Stomach (tissue), 9 donors: ENCODE measurements around the gene ZFHX3. TPM values are rescaled to one million over a fixed set of nuclear protein-coding genes. Genes with fewer than 3 reads are reported as not detected.

Source experiments
- DNase-seq, 2 donors: peaks; one replicate each; pipeline versions ENCODE4 v3.0.0 to v3.0.0-alpha.2; 2013 to 2019
- H3K27ac ChIP-seq, 5 donors: fragments of 200-600 bp in 4 of 5; sonication (generic) in 4 of 5; one replicate each; pipeline ENCODE4 v1.5.1; 2013 to 2019; ENCODE audit warnings: mild to moderate bottlenecking in 1 of 5, moderate library complexity in 1 of 5
- H3K27me3 ChIP-seq, 3 donors: fragments of 200-600 bp; sonication (generic); one replicate each; pipeline ENCODE4 v1.5.1; 2017 to 2019; ENCODE audit warnings: mixed run types in 1 of 3
- H3K36me3 ChIP-seq, 4 donors: fragments of 200-600 bp; sonication (generic); 1 replicate in 3 of 4; 2 replicates in 1 of 4; pipeline ENCODE4 v1.5.1; 2016 to 2019
- H3K4me1 ChIP-seq, 4 donors: fragments of 200-600 bp; sonication (generic); one replicate each; pipeline ENCODE4 v1.5.1; 2016 to 2019
- H3K4me3 ChIP-seq, 4 donors: fragments of 200-600 bp; sonication (generic) in 3 of 4; one replicate each; pipeline ENCODE4 v1.5.1; 2016 to 2019; ENCODE audit warnings: mild to moderate bottlenecking in 1 of 4
- H3K9me3 ChIP-seq, 4 donors: fragments of 200-600 bp; sonication (generic); one replicate each; pipeline ENCODE4 v1.5.1; 2016 to 2019
- CTCF ChIP-seq, 7 experiments: fragments of 450-650 bp in 4 of 7; fragments of 200-600 bp in 3 of 7; sonication (generic) in 3 of 7; IDR thresholded peaks; one replicate each; pipeline ENCODE4 v1.5.1; 2016 to 2019; ENCODE audit warnings: antibody characterized with exemption in 7 of 7, control low read depth in 2 of 7, mild to moderate bottlenecking in 1 of 7
- EP300 ChIP-seq: sonication (generic); formaldehyde crosslinking; IDR thresholded peaks from one replicate; pipeline ENCODE4 v1.6.1; 2017; ENCODE audit warnings: antibody characterized with exemption
- POLR2A ChIP-seq, 4 donors: fragments of 450-650 bp; IDR thresholded peaks; one replicate each; pipeline ENCODE4 v1.6.1; 2016; ENCODE audit warnings: antibody characterized with exemption in 4 of 4, control low read depth in 2 of 4, mild to moderate bottlenecking in 1 of 4, moderate library complexity in 1 of 4
- POLR2AphosphoS5 ChIP-seq, 3 donors: sonication (generic); formaldehyde crosslinking; IDR thresholded peaks; one replicate each; pipeline ENCODE4 v1.6.1; 2016; ENCODE audit warnings: antibody characterized with exemption in 3 of 3
- WGBS, 5 donors: extraction: QIAGEN DNeasy Blood & Tissue Kit in 3 of 5; methylation state at CpG; one replicate each; pipeline versions ENCODE4 v1.1.5 to v1.1.7; 2013 to 2018; 5-methylcytosine and 5-hydroxymethylcytosine counted together
- intact Hi-C: fragments of 100-400 bp; cut with DNase I; formaldehyde crosslinking; loops from one replicate; pipeline ENCODE4 v1.15.1; 2023; ENCODE audit warnings: low total_unique reads
- polyA plus RNA-seq, 3 donors: library from polyadenylated mRNA; stranded (reverse); fragments of 200-250 nt; gene quantifications; one replicate each; pipeline ENCODE4 v1.2.3, GENCODE V29; 2013
- total RNA-seq, 5 donors: library from RNA; depleted of rRNA; stranded (reverse); fragments of >200 nt; gene quantifications; one replicate each; pipeline versions ENCODE4 v1.1.0 to v1.2.3, GENCODE V29; 2014 to 2016
- donor health status: healthy with polysubstance abuse.
- donor health status: Bipolar disorder and iron deficiency.
- donor health status: healthy.

Gene ZFHX3
- total and polyA plus RNA-seq, 8 donors: 1.1 to 27.5 (median 11.8) TPM

GRCh38 chr16:72824761-72825160 lies 223.2 kb downstream of the ZFHX3 start:
- Histone ChIP-seq H3K4me3 (no peak overlapping the region), H3K27ac (no peak overlapping the region), H3K9me3 (no peaks in the 10 kb centered on the region), H3K36me3 (peaks cover 3 to 14% (median 11%) of the 10 kb centered on the region in 4 donors), H3K27me3 (no peaks in the 10 kb centered on the region), H3K4me1 (peaks cover 0 to 25% (median 13%) of the 10 kb centered on the region in 4 donors)
- TF ChIP-seq CTCF (IDR thresholded peaks at IDR 0.05) (no peak), POLR2A (IDR thresholded peaks at IDR 0.05) (no peak)
- intact Hi-C loops: no loop called here
- DNase-seq: no peak
- WGBS, 5 donors: 88 to 96% (median 92%) methylated on average over 5 of the region's 5 CpGs

- H3K27ac ChIP-seq: no peak overlapping the region
- 83 to 89% (median 87%) methylated on average over 4 of the region's 4 CpGs for WGBS, 5 donors
- H3K4me1 ChIP-seq: peaks cover 0 to 25% (median 13%) of the 10 kb centered on the region in 4 donors
- H3K36me3 ChIP-seq: peaks cover 1 to 8% (median 4%) of the 10 kb centered on the region in 4 donors
- no peak for TF ChIP-seq POLR2AphosphoS5 (IDR thresholded peaks at IDR 0.05)
- H3K9me3 ChIP-seq: no peaks in the 10 kb centered on the region
- no peak for DNase-seq
- no peaks in the 10 kb centered on the region for H3K27me3 ChIP-seq
- intact Hi-C loops: no loop called here
- H3K4me3 ChIP-seq: no peak overlapping the region
Measured at GRCh38 chr16:72824027-72824426, 223.9 kb downstream of the ZFHX3 start.

- DNase-seq: no peak
- 79 to 88% (median 82%) methylated on average over 9 of the region's 9 CpGs for WGBS, 5 donors
- peaks cover 0 to 4% (median 0%) of the 10 kb centered on the region in 4 donors for H3K36me3 ChIP-seq
- intact Hi-C loops: no loop called here
- no peak overlapping the region for H3K27ac ChIP-seq
- H3K27me3 ChIP-seq: no peaks in the 10 kb centered on the region
- TF ChIP-seq POLR2A (IDR thresholded peaks at IDR 0.05): no peak
- no peak for TF ChIP-seq POLR2AphosphoS5 (IDR thresholded peaks at IDR 0.05)
- TF ChIP-seq CTCF (IDR thresholded peaks at IDR 0.05): no peak
- no peak for TF ChIP-seq EP300
- H3K4me3 ChIP-seq: no peak overlapping the region
- H3K4me1 ChIP-seq: peaks cover 0 to 15% (median 0%) of the 10 kb centered on the region in 4 donors
- no peaks in the 10 kb centered on the region for H3K9me3 ChIP-seq
Measured at GRCh38 chr16:72821185-72821950, 226.6 kb downstream of the ZFHX3 start.

- Histone ChIP-seq H3K36me3 (no peaks in the 10 kb centered on the region), H3K4me1 (peaks cover 0 to 18% (median 0%) of the 10 kb centered on the region in 4 donors), H3K4me3 (no peak overlapping the region), H3K27me3 (no peaks in the 10 kb centered on the region), H3K27ac (no peak overlapping the region), H3K9me3 (no peaks in the 10 kb centered on the region)
- WGBS, 5 donors: 84 to 91% (median 91%) methylated on average over 6 of the region's 6 CpGs
- no peak for DNase-seq
- no peak for TF ChIP-seq POLR2AphosphoS5 (IDR thresholded peaks at IDR 0.05)
- TF ChIP-seq CTCF (IDR thresholded peaks at IDR 0.05): no peak
- TF ChIP-seq POLR2A (IDR thresholded peaks at IDR 0.05): no peak
- intact Hi-C loops: no loop called here
Measured at GRCh38 chr16:72819345-72819744, 228.6 kb downstream of the ZFHX3 start.

GRCh38 chr16:72818236-72818845 lies 229.6 kb downstream of the ZFHX3 start:
- H3K9me3 ChIP-seq: no peaks in the 10 kb centered on the region
- DNase-seq: peak in 1 of 2 donors; percentile 24
- peaks cover 0 to 18% (median 0%) of the 10 kb centered on the region in 4 donors for H3K4me1 ChIP-seq
- intact Hi-C loops: no loop called here
- H3K36me3 ChIP-seq: no peaks in the 10 kb centered on the region
- no peak for TF ChIP-seq POLR2A (IDR thresholded peaks at IDR 0.05)
- no peak overlapping the region for H3K27ac ChIP-seq
- WGBS, 5 donors: 86 to 93% (median 93%) methylated on average over 4 of the region's 4 CpGs
- H3K27me3 ChIP-seq: no peaks in the 10 kb centered on the region
- H3K4me3 ChIP-seq: no peak overlapping the region
